ENCODE results near the gene KLB.
"Not testable (repeated sequence)": the region's sequence is repeated elsewhere in the genome, so short reads cannot be mapped to it uniquely, and the experiment has no call there.

The KLB gene

DNA sequence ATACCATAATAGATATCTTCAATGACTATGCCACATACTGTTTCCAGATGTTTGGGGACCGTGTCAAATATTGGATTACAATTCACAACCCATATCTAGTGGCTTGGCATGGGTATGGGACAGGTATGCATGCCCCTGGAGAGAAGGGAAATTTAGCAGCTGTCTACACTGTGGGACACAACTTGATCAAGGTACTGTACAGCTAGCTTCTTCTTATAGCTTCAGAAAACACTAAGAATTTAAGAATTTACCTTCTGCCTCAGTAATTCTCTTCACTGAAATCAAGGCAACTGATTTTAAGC lies 805 bp downstream of the KLB start:
- TF ChIP-seq, protein P1, sequence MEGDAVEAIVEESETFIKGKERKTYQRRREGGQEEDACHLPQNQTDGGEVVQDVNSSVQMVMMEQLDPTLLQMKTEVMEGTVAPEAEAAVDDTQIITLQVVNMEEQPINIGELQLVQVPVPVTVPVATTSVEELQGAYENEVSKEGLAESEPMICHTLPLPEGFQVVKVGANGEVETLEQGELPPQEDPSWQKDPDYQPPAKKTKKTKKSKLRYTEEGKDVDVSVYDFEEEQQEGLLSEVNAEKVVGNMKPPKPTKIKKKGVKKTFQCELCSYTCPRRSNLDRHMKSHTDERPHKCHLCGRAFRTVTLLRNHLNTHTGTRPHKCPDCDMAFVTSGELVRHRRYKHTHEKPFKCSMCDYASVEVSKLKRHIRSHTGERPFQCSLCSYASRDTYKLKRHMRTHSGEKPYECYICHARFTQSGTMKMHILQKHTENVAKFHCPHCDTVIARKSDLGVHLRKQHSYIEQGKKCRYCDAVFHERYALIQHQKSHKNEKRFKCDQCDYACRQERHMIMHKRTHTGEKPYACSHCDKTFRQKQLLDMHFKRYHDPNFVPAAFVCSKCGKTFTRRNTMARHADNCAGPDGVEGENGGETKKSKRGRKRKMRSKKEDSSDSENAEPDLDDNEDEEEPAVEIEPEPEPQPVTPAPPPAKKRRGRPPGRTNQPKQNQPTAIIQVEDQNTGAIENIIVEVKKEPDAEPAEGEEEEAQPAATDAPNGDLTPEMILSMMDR (IDR thresholded peaks at IDR 0.05; ENCODE audit: low read depth, low read length): no peak
- no peak for DNase-seq (ENCODE audit: extremely low read depth, low read depth)

- TF ChIP-seq, protein P1 (IDR thresholded peaks at IDR 0.05; ENCODE audit: low read depth, low read length): peak; percentile 38
- DNase-seq (ENCODE audit: extremely low read depth, low read depth): no peak
Observed at GRCh38 chr4:39410415-39410814, 3.7 kb downstream of the KLB start.

DNA sequence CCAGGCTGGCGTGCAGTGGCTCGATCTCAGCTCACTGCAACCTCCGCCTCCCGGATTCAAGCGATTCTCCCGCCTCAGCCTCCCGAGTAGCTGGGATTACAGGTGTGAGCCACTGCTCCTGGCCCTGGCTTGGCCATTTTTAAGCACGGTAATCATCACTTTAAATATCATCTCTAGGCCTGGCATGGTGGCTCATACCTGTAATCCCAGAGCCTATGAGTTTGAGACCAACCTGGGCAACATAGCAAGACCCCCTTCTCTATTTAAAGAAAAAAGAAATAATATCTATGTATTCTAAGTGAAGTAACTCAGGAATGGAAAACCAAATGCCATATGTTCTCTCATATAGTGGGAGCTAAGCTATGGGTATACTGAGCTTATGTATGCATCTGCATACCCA lies 4.8 kb downstream of the KLB start:
- not testable (repeated sequence) for DNase-seq (ENCODE audit: extremely low read depth, low read depth)

GRCh38 chr4:39415678-39416283 lies 9.1 kb downstream of the KLB start:
- TF ChIP-seq, protein P1 (IDR thresholded peaks at IDR 0.05; ENCODE audit: low read depth, low read length): no peak
- no peak for DNase-seq (ENCODE audit: extremely low read depth, low read depth)

- TF ChIP-seq, protein P1 (IDR thresholded peaks at IDR 0.05; ENCODE audit: low read depth, low read length): no peak
- no peak for DNase-seq (ENCODE audit: extremely low read depth, low read depth)
Observed at GRCh38 chr4:39422247-39422646, 15.5 kb downstream of the KLB start.

GRCh38 chr4:39425297-39425696 lies 18.6 kb downstream of the KLB start:
- not testable (repeated sequence) for DNase-seq (ENCODE audit: extremely low read depth, low read depth)

DNA sequence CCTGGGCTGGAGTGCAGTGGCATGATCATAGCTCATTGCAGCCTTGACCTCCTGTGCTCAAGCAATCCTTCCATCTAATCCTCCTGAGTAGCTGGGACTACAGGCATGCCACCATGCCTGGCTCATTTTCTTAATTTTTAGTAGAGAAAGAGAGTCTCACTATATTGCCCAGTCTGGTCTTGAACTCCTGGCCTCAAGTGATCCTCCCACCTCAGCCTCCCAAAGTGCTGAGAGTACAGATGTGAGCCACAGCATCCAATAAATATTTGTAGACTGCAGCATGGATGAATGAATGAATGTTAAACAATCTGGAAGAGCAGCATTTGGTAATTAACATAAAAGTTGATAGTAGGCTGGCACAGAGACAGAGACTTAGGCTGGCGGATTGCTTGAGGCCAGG lies 20.0 kb downstream of the KLB start:
- TF ChIP-seq, protein P1 (IDR thresholded peaks at IDR 0.05; ENCODE audit: low read depth, low read length): no peak
- no peak for DNase-seq (ENCODE audit: extremely low read depth, low read depth)

- TF ChIP-seq, protein P1 (IDR thresholded peaks at IDR 0.05; ENCODE audit: low read depth, low read length): no peak
- DNase-seq (ENCODE audit: extremely low read depth, low read depth): no peak
Observed at GRCh38 chr4:39427520-39428114, 20.9 kb downstream of the KLB start.
